Forelimb muscle (tissue), 1 donor: ENCODE data around the gene NRF1. TPM values are rescaled to one million over a fixed set of nuclear protein-coding genes. Genes with fewer than 3 reads are reported as not detected.

Experiments used
- DNase-seq: peaks from one replicate; pipeline ENCODE4 v3.0.0-alpha.2; 2013; ENCODE audit warnings: low read depth
- polyA plus RNA-seq: library from polyadenylated mRNA; unstranded; fragments of 120-200 nt; gene quantifications from one replicate; pipeline ENCODE4 v1.2.1, GENCODE V29; 2013; ENCODE audit not compliant: insufficient read length

The NRF1 gene
- polyA plus RNA-seq, 1 donor: 12.1 TPM

DNA sequence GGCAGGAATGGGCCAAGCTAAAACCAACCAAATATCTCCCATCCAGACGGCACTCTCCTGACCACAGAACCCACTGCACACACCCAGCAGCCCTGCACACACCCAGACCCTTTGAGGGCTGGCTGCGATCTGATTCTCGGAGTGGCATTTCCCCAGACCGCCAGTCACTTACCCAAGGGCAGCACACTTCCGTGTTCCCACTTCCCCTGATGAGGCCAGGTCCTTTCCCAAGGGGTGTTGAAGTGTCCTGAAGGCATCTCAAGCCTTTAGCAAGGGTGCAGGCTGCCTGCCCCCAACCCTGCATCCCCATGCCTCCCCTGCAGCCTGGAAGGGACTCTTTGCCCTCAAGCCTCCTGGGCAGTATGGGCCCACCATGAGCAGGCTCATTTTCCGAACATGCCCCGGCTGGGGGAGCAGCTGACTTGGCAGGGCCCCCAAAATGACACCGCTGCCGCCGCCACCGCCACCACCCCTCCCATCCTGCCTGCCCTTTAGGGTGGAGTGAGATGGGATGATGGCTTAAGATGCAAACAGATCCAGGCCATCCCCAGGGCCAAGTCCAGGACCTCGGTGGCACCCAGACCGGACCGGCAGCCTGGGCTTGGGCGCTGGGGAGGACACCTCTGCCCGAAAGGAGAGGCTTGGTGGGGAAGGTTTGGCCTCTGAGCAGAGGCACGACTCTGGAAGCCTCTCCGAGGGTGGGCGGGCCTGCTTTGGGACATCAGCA is 159.8 kb downstream of the NRF1 start:
- no peak for DNase-seq

DNA sequence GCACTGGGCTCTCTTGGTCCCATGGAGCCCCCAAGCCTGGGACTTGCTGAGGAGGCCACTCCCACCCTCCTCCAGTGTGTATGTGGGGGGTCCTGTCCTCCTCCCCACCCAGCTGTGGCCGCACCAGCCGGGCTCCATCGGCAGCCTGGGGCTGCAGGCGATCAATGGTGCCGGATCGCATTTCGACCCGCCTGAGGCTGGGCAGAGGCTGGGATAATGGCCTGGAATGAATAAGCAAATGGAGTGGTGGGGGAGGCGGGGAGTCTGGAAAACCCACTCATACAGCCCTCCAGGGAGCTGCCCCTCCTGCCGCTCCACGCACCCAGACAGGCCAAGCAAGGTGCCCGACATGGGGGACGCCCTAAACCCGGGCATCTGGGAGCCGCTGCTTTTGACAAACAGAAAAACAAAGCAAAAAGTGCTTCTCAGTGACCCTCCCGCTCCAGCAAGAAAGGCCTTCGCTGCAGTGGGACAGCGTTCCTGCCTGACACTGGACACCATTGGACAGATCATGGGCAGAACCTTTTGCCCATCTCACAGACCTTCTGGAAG is 160.5 kb downstream of the NRF1 start:
- no peak for DNase-seq

DNA sequence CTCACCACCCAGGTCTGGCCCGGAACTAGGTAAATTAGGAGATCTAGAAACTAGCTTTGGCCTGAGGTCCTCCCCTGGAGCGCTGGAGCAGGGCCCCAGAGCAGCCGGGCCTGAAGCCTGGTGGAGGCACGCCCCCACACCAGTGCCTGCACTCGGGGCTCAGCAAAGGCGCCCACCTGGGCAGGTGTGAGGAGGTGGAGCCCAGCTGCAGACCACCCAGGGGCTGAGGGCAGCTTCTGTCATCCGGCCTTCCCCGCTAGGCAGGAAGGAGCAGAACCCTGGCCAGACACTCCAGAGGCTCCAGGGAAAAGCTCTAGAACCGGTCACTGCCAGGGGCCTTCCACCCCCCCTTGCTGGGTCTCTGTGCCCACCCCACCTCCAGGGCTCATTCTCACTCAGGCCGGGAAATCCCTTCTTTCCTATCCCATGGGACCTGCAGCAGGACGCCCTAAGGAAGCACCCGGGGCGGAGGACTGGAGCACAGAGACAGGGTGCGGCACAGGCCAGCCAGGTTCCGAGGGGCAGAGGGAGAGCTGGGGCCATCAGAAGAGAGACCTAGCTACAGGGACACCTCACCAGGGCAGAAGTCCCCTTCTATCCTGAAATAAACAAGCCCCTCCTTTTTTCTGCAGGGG is 161.2 kb downstream of the NRF1 start:
- DNase-seq: no peak

DNA sequence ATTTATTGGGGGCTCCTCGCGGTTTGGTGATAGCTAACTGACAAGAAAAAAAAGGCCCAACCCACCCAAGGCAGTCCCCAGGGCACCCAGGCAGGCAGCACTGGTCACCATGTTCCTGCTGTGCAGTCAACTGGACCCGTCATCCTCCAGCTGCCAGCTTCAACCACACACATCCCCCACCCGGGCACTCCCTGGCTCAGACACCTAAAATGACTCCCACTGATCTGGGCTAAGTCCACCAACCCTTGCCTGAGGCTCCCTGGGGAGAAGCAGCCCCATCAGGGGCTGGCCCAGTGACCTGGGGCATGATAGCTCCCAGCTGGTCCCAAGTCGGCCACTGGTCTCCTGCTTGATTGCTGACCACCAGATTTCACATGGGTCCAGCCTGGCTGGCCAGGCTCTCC is 161.8 kb downstream of the NRF1 start:
- no peak for DNase-seq

DNA sequence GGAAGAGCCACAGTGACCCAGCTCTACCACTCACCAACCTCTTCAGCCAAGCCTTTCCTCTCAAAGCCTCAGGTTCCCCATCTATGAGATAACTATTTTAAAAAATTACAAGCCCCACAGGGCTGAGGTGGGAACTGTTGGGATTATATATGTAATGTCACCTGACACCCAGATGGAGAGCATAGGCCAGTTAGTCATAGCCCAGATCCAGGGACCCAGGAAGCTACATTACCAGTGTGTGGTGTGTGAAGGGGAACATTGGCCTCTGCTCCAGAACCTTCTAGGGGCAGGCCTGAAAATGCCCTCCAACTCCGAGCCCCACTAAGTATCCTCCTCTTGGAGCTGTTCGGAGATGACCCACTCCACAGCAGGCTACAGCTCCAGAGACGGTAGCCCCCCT is 162.4 kb downstream of the NRF1 start:
- DNase-seq: no peak

DNA sequence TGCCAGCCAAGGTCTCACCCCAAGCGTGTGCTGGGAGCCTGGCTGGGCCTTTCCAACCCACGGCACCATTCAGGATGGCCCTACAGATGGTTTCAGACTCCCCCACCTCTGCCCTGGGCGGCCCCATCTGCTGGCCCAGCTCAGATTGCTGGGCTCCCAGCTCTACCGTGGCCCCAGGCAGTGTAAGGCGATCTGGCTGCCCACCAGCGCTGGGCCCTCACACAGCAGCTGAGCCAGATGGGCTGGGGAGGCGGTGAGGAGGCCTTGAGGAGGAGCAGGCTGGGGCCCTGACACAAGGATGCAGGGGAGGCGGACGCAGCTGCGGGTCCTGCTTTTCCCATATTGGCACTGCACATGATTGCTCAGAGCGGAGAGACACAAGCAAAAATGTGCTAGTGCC is 162.8 kb downstream of the NRF1 start:
- no peak for DNase-seq

DNA sequence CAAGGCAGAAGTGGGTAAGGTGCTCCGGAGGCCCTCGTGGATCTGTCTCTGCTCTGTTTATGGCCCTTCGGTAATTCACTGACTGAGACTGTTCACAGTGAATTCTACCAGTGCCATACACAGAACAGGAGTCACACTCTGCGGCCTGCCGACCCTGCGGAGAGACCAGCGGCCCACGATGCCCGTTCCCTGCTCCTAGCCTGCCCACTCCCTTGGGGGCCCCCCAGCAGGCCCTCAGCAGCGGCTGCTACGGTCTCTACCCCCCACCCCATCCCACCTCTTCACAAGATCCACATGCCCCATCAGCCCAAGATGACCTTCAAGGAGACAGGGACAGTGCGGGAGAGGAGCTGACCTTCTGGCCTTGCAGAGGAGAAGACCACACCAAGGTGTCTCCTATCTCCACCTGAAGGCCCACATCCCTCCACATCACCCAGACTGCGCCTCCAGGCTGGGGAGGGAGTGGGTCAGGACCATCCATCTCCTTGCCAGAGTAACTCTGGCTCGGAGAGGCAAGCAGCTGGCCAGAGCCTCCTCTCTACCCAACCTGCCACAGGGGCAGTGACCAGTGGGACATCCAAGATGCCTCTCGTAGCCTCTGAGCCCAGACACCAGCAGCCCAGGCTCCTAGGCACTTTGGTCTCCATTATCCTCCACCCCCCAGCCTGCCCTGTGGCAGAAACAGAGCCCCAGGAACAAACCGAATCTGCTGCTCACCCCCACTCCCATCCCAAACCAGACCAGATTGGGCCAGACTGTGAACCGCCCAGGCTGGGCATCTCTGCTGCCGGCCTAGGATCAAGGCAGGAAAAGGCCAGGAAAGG is 163.6 kb downstream of the NRF1 start:
- no peak for DNase-seq

DNA sequence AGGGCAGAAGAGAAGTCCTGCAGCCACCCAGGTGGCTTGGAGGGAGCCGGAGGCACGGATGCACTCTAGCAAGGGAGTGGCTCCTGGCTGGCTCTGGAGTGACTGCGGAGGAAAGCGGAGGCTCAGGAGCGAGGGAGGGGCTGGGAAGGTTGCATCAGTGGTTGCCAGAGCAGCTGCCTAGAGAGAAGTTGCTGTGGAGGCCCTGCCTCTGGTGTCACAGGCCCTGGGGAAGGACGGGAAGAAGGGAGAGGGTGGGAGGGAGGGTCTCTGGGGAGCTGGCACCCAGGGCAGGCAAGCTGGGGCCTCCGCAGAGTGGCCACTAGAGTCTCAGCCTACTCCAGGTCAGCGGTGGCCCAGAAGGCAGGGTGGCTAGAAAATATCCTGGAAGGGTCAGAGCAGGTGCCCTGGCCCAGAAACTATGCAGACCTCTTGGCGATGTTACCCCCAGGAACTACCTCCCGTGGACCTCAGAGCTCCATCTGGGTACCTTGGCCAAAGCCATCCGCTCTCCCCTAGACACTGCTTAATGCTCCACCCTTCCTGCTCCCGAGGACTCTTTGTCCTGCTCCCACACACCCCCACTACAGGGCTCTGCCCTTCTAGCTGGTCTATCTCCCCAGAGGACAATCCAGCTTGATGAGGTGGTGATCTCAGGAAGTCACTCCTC is 164.3 kb downstream of the NRF1 start:
- DNase-seq: no peak

DNA sequence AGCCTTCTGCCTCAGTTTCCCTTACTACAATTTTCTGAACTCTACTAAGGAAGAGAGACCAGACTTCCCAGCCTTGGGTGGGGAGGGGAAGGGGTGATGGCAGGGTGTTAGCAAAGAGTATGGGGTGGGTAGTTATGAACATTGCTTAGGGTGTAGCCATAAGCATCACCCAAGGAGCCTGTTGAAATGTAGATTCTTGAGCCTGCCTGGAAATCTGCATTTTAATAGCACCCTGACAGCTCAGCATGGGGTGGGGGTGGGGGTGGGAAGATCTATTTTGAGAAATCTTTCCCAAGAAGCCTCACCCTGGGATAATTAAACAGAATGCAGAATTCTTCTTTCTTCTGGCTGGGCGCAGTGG is 164.8 kb downstream of the NRF1 start:
- DNase-seq: no peak

DNA sequence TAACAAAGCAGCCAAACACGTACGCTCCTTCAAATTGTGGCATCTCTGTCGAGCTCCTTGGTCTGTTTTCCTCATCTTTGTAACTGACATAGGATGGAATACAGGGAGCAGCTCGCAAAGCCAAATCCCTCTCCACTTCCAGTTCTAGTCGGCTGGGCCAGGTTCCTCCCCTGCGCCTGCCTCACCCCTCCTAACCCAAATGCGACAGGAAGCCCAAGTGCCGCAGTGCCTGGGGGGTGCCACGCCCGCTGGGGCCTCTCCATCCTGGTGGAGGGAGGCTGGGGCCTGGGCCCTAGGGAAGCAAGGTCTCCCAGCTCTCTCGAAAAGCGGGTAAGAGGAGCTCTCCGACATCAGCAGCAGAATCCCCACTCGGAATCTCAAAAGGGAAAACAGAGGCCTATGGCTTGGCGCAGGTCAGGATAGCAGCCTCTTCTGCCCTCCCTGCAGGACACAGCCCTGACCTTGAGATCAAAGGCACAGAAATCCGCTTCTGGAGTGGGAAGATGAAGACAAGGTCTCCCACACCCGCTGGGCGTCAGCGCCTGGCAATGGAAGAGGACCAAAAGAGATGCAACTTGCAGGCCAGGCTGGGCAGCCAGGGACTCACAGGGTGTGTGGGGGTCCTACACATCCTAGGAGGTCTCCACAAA is 165.8 kb downstream of the NRF1 start:
- no peak for DNase-seq

DNA sequence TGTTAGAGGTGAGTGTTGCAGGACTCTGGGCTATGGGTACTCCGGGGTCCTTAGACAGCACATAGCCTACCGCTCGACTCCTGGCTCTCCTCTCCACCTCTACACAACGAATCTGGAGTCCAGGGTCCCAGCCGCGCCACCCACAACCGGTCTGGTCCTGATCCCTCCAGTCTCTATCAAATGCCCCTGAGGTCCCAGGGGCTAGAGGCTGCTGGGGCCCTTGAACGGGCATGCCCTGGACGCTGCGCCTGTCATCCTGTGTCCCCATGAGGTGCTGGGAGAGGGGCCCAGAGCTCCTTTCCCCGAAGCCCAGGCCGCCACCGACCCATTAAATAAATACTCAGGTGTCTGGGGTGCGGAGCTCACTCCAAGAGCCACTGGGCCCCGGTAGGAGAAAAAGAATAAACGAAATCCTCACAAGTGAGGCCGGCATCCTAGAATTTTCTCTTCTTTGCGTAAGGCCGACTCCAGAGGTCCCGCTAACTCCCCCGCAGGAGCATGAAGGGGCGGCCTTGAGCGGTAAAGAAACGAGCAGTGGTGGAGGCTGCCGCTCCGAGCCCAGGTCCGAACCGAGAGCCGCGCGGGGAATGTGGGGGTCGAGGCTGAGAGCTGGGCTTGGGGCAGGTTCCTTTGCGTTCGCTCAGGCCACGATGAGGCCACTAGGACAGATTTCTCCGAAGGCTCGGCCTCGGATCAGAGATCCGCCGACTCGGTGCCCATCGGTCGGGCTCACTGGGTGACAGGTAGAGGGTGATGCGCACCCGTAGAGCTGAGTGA is 166.7 kb downstream of the NRF1 start:
- DNase-seq: no peak

DNA sequence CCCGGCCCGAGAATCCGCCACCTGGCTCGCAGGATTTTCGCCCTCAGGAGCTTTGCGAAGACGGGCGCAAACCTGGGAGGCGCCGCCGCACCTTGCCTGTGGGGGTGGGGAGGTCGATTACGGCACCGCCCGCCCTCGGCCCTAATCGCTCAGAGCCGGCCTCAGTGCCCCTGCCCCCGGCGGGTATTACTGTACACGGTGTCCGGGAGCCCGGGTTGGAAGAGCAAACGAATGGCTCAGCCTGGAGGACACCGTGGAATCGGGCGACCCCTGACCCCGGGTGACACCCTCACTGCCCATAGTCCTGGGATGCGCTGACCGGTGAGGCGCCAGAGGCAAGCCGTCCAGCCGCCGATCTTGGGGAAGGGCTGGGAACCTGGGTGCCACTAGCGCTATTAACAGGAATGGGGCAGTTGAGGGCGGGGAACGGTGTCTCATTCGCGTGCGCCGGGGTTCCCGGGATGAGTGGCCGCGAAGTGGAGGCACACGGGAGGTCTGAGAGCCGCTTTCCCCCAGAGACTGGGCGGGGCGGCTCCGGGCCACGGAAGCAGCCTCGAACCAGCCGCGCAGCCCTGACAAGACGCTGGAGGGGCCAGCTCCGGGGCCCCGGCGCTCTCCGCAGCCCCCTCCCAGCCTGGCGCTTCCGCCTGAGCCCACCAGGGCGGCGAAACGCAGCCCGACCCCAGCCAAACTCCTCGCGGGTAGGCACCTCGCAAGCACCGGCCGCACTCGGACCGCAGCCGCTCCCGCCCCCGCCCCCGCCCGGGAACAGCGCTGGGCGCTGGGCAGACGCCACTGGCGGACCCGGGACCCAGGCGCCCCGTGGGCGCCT is 167.5 kb downstream of the NRF1 start:
- no peak for DNase-seq

DNA sequence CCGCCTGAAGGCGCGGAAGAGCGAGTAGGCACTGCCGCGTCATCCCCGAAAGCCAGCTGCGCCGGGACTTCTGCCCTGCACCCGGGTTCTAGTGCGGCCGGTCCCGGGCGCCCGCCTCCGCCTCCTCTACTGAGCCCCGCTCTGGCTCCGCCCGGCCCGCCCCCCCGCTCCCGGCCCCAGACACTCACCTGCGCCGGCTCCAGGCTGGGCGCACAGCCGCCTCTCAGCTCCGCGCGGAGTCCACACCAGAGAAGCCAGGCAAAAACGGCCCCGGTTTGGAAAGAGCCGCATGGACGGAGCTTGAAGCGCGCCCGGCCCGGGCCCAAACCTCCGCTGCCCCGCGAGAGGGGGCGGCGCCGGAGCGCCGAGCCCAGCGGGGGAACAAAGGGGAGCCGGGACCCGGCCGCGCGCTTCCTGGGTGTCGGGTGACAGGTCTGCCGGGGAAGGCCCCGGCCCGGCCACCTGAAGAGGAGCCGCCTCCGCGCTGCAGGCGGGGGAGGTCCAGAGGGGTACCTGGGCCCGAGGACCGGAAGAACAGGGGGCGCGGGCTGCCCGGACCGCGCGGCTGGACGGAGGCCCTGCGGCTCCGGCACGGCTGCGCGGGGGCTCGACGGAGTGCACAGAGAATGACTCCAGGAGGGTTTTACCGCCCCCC is 168.2 kb downstream of the NRF1 start:
- DNase-seq: no peak

DNA sequence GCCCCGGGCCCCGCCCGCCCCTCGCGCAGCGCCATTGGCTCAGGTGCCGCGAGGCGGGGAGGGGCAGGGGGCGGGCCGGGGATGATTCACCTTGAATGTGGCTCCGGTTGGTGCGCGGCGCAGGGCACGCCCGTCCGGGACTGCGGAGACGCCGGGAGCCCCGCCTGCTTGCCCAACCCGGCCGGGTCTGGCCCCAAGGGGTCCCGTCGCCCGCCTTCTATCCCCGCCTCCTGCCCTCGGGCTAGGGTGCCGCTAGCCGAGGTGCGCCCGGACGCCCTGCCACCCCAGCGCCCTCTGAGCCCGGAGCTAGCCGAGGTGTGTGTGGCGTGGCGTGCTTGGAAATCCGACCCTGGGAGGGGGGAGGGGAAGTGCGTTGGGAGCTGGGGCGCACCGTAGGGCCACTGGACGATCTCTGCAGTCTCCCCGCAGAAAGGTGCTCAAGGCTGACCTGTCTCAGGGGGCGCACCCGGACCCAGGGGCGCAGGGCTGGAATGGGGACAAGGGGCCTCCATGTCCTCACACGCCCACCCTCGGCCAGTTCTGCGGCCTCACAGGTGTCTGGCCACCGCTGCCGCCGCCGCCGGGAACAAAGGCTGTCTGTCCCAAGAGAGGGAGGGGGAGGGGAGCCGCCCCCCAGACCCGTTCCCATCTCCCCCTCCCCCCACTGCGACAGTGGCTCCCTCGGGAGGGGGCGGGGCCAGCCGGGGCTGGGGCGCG is 168.9 kb downstream of the NRF1 start:
- DNase-seq: no peak

DNA sequence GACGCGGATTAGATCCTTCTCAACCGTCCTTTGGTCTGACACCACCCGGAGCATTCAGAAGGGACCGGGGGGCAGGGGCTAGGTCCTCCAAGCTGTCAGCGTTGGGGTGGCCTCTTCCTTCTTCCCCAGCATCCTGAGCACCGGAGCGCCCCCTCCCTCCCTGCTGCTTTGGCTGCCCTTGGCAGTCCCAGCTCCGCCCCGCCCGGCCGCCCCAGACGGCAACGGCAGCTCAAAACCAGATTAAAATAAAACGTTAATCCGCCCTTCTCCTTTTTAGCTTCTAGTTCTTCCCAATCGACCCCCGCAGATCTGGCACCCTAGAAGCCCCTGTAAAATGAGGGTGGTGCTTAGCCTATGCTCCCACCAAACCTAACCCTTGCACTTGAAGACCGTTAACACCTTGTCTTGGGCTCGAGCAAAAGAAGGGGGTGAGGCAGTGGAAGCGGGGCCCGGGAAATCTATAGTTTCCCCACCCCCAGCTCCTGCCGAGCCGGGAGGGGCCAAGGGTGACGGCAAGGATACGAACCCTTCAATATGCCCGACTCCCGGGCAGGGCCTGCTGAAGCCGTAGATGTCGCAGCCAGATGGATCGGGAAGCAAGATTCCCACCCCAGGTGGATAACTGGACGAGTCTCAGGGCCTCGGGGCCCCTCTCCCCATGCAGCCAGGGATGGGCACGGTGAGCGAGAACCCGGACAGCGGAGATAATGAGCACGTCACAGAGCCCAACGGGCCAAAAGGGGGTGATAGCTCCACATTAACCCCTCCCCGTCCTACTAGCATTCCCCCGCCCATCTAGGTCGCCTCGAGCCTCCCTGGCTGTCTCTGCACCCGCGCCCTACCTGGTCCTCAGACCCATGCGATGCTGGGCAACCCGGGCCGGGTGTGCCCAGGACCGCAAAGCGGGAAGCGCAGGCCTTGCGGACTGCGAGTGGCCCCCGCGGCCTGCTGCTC is 169.7 kb downstream of the NRF1 start:
- no peak for DNase-seq

DNA sequence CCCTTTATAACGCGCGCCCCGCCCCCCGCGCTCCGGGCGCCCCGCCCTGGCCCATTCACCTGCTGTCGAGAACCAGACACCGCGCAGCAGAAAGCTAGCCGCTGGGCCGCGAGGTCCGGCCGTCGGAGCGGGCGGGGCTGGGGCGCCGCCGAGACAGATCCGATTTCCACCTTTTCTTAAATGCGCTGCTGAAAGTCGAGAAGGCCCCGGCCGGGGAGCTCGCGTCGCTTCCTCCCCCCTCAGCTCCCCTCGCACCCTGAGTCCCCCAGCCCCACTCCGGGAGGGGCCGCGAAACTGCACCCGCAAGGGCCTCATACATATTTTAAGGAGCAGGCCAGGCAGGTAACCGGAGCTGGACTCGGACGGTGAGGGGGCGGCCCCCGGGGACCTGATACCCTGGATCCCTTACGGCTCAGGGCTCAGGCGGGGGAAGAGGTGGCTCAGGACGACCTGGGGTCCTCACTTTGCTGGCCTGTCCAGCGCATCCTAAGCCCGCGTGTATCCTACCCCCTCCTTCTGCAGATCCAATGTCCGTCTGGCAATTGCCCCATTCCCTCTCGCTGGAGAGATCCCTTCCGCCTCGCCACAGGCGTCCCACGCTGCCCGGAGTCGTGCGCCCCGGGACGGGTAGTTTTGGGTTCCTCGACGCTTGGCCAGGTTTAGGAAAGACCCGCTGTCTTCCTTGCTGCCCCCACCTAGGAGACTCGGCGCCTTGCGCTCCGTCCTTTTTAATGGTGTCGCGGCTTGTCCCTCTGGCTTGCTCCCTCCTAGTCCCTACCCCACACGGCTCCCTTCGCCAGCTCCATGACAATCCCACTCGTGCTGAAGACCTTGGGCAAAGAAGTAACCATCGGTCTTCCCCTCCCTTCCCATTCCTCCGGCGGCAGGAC is 170.7 kb downstream of the NRF1 start:
- DNase-seq: no peak
